ENCODE results near the gene HES4.

- TF ChIP-seq CTCF (tag by site-specific recombination; IDR thresholded peaks at IDR 0.05) (no peak), ZSCAN5A (tag by site-specific recombination; IDR thresholded peaks at IDR 0.05) (no peak), ZNF792 (tag by site-specific recombination; IDR thresholded peaks at IDR 0.05) (no peak), TSHZ1 (tag by site-specific recombination; IDR thresholded peaks at IDR 0.05; ENCODE audit: borderline replicate concordance) (no peak), YY1 (tag by site-specific recombination; IDR thresholded peaks at IDR 0.05) (no peak), REST (tag by site-specific recombination; IDR thresholded peaks at IDR 0.05) (no peak), ZNF121 (tag by site-specific recombination; IDR thresholded peaks at IDR 0.05) (no peak), ZNF658 (tag by site-specific recombination; IDR thresholded peaks at IDR 0.05) (no peak), ZNF416 (tag by site-specific recombination; IDR thresholded peaks at IDR 0.05) (no peak), ZNF112 (tag by site-specific recombination; IDR thresholded peaks at IDR 0.05) (no peak), INSM2 (tag by site-specific recombination; IDR thresholded peaks at IDR 0.05) (no peak), ZNF513 (tag by site-specific recombination; IDR thresholded peaks at IDR 0.05) (no peak), SETDB1 (IDR thresholded peaks at IDR 0.05; ENCODE audit: insufficient read length, low read length) (no peak), SP2 (tag by site-specific recombination; IDR thresholded peaks at IDR 0.05) (no peak)
Measured at GRCh38 chr1:972726-973458, 27.0 kb downstream of the HES4 start.

Data from HEK293 (cell line).